Suppressor macrophage (primary cell): Measurements from ENCODE around the gene PSG2.
"Not testable (repeated sequence)": the region's sequence is repeated elsewhere in the genome, so short reads cannot be mapped to it uniquely, and the experiment has no call there.

ENCODE experiments used
- DNase-seq, 4 experiments: peaks; one replicate each; pipeline ENCODE4 v3.0.0-alpha.2; 2020 to 2022

The PSG2 gene

DNA sequence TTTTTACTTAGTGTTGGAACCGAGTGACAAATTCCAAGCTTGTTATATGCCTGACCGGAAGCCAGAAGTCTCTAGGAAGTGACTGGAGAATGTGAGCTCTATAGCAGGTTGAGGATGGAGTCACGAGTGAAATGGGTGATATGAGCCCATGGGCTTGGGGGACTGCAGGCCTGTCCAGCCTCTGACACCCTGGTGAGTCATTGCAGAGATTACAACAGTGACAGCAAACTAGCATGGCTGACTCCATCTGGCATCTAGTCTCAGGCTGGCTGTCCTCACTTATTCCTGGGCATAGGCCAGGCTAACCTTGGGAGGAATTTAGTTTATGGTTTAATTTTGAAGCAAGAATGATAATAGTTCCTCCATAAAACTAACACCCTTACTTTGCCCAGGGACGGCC is 4.6 kb downstream of the PSG2 start:
- not testable (repeated sequence) for DNase-seq

DNA sequence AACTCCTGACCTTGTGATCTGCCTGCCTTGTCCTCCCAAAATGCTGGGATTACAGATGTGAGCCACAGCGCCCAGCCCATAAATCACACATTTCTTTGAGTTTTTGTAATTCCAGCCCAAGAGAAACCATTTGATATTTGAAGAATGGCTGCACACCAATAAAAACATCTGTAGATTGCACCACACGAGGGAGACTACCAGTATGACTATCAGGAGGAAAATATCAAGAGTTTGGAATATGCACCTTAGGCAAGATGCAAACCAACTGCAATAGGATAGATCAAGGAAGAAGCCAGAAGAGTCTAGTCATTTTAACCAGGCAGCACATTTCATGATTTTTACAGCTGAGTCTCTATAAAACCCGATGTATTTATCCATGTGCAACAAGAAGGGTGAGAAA is 20.1 kb downstream of the PSG2 start:
- not testable (repeated sequence) for DNase-seq

DNA sequence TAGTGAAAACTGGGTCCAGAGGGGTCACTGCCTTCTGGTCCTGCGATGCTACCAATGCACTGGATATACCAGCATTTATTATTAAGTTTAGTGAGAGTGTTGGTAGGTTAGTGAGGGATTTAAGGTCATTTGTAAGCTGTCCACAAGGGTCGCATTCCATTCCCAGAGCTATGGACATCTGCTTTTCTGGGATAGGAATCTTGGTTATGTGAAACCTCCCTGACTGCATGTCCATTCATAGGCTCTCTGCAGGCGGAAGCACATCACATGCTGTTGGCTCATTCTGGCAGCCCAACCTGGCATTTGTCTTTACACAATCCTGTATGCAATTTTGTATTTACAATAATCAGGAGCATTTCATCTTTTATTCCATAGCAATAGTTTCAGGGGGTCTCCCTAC is 21.2 kb downstream of the PSG2 start:
- DNase-seq: not testable (repeated sequence)

DNA sequence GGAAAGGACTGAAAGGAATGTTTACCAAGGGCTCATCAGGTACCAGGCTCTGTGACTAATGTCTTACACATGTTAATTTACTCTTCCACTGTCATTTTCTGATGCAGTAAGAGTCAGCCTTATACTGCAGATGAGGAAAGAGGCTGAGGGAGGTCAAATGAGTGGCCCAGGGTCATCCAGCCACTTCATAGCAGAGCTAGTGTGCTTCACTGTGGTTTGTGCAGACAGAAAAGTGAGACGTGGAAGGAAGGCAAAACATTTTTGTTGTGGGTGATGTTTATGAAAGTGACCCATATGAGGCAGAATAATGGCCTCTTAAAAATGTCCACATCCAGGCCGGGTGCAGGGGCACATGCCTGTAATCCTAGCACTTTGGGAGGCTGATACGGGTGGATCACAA is 22.2 kb downstream of the PSG2 start:
- DNase-seq: not testable (repeated sequence)

DNA sequence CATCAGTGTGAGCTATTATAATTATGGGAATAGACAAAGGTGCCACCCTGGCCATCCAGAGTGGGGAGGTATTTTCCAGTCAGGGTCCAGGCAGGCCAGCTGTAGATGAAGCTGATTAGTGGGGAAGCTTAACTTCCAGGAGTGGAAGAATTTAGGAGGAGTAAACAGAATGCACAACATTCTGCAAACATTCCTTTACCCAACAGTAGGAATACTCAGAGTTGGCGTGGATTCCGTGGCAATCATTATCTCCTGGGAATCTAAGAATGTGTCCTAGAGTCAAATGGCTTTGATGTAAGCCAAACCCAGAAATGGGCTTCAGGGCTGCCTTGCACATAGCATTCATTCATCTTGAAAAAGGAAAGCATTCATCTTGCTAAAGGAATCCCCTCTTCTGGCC is 23.0 kb downstream of the PSG2 start:
- DNase-seq: not testable (repeated sequence)

DNA sequence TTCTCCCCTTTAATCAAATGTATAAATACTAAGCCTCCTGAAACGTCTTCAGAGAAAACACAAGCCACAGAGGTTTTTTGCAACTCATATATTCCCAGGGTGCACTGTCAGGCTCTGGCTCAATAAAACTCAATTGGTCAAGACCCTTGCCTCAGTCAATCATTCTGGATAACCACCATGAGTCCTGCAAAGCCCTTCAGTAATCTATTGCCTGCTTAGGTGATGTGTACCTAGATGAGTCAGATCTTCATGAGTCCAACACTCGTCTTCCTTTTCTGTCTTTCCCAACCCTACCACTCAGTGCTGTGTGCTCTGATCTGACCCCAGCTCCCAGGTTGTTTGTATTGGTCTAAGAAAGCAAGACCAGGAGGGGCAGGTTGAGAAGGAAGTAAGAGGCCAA is 24.1 kb downstream of the PSG2 start:
- DNase-seq: not testable (repeated sequence)

DNA sequence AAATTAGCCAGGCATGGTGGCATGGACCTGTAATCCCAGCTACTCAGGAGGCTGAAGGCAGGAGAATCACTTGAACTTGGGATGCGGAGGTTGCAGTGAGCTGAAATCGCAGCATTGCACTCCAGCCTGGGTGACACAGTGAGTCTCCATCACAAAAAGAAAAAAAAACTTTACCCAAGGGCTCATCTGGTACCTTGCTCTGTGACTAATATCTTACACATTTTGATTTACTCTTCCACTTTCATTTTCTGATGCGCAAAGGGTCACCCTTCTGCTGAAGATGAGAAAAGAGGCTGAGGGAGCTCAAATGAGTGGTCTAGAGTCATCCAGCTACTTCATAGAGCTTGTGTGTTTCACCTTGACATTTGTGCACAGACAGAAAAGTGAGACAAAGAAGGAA is 34.5 kb downstream of the PSG2 start:
- not testable (repeated sequence) for DNase-seq

DNA sequence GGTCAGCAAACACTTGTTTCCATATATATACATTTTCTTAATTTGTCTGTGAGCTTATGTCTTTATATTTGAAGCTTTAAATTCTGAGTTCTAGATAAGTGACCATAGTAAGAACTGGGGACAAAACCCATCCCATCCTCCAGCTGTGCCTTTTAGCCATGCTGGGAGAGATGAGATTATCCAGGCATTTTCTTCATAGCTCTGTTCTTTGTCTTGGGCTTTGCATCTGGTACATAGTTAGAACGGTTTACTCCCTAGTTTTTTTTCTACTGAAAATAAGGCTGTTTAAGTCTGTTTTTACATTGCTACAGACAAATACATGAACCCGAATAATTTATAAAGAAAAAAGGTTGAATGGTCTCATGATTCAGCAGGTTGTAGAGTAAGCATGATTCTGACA is 35.9 kb downstream of the PSG2 start:
- DNase-seq: not testable (repeated sequence)

DNA sequence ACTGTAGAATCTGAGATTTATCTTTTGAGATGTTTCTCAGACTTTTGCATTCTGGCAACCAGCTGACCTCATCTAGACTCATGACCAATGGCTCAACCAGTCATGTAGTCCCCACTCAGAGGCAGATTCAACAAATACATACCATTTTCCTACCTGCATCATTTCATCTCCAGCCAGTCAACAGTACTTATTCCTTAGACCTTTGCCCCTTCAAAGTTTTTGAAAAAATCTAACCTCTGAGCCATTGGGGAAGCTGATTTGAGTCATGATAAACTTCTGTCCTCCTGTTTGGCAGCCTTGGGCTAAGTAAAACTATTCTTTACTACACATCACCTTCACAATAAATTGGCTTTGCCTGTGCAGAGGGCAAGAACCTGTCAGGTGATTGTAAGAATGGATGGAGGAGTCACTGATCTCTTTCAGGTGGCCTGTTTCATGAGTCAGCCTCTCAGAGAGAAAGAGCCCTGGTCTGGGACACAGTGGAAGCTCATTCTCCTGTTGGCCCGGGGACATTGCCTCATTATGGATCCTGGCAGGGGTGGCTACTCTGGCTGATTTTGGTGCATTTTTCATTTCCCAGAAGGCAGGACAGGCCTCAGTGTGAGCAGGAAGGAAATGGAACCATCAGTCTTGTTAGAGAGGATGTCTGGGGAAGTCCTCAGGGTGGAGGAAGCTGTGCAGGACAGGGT is 38.9 kb downstream of the PSG2 start:
- not testable (repeated sequence) for DNase-seq

DNA sequence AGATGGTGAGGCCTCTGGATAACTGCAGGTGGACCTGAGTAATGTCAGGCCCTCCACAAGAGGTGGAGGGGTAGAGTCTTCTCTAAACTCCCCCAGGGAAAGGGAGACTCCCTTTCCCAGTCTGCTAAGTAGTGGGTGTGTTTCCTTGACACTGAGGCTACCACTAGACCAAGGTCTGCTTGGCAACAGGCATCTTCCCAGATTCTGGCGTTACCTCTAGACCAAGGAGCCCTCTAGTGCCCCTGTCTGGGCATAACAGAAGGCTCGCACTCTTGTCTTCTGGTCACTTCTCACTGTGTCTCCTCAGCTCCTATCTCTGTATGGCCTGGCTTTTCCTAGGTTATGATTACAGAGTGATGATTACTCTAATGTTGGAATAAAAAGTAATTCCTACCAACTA is 50.9 kb downstream of the PSG2 start:
- DNase-seq: peak in 2 of 4 experiments; percentile 0 to 4

DNA sequence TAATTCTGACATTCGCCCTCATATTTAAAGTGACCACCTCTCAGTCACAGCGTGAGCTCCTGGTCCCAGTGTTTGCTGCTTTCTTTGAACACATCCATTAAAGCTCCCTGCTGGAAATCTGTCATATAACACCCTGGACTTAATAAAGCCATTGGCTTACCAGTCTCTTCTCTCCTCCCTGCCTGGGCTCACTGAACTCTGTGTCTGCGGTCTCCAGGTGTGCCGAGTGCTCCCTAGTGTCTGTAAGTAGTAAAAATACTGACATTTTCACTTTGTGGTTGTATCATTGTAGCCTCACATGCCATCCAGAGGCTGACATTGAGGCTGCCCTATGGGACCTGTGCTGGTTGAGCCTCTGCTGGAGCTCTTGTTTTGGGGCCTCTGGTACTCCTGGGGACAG is 53.6 kb downstream of the PSG2 start:
- DNase-seq: no peak

DNA sequence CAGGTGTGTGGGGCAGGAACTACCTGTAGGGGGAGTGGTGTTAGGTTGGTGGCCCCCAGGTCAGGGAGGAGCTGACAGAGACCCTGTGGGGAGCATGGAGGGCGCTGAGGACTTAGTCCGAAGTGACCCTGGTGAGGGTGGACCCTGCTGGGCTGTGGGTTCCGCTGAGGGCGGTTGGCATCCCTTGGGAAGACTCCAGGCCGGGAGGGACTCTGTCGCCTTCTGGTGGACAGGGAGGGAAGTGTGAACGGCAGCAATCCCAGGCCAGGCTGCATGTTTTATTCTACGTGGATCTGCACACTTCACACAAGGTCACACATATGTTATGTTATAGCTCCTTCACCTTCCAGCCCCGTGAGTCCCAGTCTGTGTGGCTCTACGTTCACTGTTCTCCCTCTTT is 54.5 kb downstream of the PSG2 start:
- DNase-seq: peak in 1 of 4 experiments; percentile 0

DNA sequence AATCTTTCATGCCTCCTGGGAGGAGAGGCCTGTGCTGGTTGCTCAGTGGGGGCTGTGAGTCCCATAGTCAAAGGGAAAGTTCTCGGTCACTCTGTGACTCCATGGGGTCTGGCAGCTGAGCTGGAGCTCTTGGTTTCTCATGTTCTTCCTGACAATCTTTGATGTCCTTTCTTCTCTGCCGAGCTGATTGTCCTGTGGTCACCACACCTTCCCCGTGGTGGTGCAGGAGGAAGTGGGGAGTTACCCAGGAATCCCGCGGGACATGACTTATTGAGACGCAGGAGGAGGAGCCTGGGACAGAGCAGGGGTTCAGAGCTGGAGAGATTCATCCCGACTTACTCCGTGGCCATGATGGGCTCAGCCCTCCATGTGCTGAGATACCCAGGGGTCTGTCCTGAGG is 55.4 kb downstream of the PSG2 start:
- DNase-seq: not testable (repeated sequence)

DNA sequence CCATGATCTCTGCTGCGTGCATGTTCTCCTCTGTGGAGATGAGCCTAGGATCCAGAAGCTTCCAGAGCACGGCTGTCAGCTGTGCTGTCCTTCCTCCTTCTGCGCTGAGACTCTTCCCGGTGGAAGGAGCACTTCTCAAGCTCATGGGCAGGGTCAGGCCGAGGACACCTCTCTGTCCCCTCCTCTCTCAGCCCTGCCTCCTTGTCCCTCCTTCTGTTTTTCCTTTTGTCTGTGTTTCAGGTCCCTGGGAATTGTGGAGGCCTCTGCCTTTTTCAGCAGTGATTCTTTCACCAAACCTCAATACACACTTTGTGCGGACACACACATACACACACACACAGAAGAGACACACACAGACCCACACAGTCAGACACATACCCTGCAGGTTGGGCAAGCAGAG is 56.1 kb downstream of the PSG2 start, which contains the start of gene PSG11:
TSS of gene PSG11 (minus strand) at position 101 of the 400 bp plus-strand sequence. CDS start at position 4, 97 bp downstream.
- DNase-seq: not testable (repeated sequence)

DNA sequence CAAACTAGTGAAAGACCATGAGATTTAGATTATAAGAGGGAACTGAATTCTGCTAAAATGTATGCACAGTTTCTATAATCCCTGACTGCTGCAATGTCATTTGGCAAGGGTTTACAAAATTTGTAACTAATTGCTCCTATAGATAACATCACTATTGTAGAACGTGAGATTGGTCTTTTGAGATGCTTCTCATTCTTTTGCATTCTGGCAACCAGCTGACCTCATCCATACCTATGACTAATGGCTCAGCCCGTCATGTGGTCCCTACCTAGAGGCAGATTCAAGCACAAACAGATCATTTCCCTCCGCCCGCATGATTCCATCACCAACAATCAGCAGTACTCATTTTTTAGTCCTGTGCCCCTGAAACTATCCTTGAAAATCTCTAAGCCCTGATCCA is 60.4 kb downstream of the PSG2 start:
- DNase-seq: not testable (repeated sequence)

DNA sequence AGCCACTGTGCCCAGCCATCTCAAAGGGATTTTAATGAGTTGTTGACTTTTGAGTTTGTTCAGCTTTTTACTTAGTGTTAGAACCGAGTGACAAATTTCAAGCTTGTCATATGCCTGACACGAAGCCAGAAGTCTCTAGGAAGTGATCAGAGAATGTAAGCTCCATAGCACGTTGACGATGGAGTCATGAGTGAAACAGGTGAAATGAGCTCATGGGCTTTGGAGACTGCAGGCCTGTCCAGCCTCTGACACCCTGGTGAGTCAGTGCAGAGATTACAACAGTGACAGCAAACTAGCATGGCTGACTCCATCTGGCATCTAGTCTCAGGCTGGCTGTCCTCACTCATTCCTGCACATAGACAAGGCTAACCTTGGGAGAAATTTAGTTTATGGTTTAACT is 60.9 kb downstream of the PSG2 start:
- not testable (repeated sequence) for DNase-seq

DNA sequence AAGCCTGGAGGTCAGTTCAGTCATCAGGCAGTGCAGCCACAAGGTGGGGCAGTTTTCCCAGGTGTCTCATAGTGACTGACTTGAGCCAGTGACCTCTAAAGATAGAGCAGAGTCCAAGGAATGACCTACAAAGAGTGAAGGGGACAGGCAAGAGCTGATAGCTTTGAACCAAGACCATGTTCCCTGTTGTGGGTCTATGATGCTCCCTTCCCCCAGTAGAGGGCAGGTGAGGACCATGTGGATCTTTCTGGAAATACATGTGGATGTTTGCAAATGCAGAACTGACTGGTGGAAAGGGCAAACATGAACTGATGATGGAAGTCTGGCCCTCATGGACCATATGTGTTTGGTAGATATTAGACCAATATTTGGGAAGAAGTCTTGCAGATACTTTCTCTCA is 62.9 kb downstream of the PSG2 start:
- peak in 1 of 4 experiments; percentile 0 for DNase-seq
